ENCODE data around the gene SHC3. TPM values are rescaled to one million over a fixed set of nuclear protein-coding genes. Genes with fewer than 3 reads are reported as not detected.

Gene SHC3
- total RNA-seq, 3 donors from 2014 or later (not counting 1 experiment from before 2014, with no cell fraction given): 0.02 to 0.09 (median 0.08) TPM

DNA sequence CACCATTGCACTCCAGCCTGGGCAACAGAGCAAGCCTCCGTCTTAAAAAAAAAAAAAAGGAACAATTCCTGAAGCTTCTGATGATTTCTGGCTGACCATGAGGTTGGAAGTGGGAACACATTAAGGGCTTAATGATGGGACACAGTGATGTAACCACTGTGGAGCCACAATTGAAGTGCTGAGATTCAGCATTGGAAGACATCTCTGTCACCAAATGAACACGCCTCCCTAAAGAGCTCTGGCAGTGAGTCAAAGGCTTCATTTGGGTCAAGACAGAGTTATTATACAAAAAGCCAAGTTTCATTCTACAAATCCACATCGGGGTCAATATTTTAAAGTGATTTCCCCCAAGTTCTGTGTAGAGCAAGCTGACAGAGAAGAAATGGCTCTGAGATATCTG, 191.8 kb downstream of the SHC3 start:
- Histone ChIP-seq H3K4me3 (ENCODE audit: low read length) (no peak overlapping the region), H3K27ac (ENCODE audit: low read length) (no peak overlapping the region), H3K27me3 (ENCODE audit: control insufficient read depth, insufficient read depth, low read length) (no peaks in the 10 kb centered on the region), H3K9me3 (ENCODE audit: control insufficient read depth, insufficient read depth, low read length) (no peaks in the 10 kb centered on the region), H3K4me1 (ENCODE audit: control insufficient read depth, insufficient read depth, low read length) (no peaks in the 10 kb centered on the region), H3K36me3 (ENCODE audit: control insufficient read depth, insufficient read depth, low read length) (no peaks in the 10 kb centered on the region)
- no peak for ATAC-seq
- no peak for DNase-seq
- H3K9me3 Mint-ChIP-seq: no peaks in the 10 kb centered on the region
- peaks cover 26 to 42% of the 10 kb centered on the region in 2 donors for H3K27me3 Mint-ChIP-seq (ENCODE audit: low read depth in 2 of 2)
- no peak overlapping the region for H3K4me3 Mint-ChIP-seq
- no peaks in the 10 kb centered on the region for H3K36me3 Mint-ChIP-seq
- no peak overlapping the region for H3K27ac Mint-ChIP-seq
- intact Hi-C loops (cut with micrococcal nuclease): no loop called here
- 91% methylated on average over 3 of the region's 3 CpGs for WGBS (ENCODE audit: insufficient coverage)
- TF ChIP-seq, protein P1, sequence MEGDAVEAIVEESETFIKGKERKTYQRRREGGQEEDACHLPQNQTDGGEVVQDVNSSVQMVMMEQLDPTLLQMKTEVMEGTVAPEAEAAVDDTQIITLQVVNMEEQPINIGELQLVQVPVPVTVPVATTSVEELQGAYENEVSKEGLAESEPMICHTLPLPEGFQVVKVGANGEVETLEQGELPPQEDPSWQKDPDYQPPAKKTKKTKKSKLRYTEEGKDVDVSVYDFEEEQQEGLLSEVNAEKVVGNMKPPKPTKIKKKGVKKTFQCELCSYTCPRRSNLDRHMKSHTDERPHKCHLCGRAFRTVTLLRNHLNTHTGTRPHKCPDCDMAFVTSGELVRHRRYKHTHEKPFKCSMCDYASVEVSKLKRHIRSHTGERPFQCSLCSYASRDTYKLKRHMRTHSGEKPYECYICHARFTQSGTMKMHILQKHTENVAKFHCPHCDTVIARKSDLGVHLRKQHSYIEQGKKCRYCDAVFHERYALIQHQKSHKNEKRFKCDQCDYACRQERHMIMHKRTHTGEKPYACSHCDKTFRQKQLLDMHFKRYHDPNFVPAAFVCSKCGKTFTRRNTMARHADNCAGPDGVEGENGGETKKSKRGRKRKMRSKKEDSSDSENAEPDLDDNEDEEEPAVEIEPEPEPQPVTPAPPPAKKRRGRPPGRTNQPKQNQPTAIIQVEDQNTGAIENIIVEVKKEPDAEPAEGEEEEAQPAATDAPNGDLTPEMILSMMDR (IDR thresholded peaks at IDR 0.05): no peak
- no peaks in the 10 kb centered on the region for H3K4me1 Mint-ChIP-seq

DNA sequence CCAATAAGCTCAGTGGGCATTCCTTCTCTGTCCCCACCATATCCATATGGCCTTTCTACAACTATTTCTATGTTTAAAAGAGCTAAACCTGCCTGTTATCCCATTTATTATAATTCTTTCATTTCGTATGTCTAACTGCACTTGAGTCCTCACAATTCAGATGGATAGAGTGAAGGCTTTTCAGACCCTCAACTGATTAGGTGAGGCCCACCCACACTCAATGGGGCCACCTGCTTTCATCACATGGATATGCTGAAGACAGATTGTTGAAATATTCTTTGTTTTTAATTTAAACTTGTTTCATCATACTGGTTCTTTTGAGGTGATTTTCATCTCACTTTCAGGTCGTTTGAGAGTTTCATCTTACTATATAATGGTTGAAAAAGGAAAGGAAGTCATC, 193.0 kb downstream of the SHC3 start:
- 65% methylated on average over 2 of the region's 2 CpGs for WGBS (ENCODE audit: insufficient coverage)
- Mint-ChIP-seq H3K27me3 (ENCODE audit: low read depth in 2 of 2) (peaks cover 25 to 40% of the 10 kb centered on the region in 2 donors), H3K9me3 (no peaks in the 10 kb centered on the region), H3K4me1 (no peaks in the 10 kb centered on the region), H3K4me3 (no peak overlapping the region), H3K36me3 (no peaks in the 10 kb centered on the region), H3K27ac (no peak overlapping the region)
- DNase-seq: no peak
- TF ChIP-seq, protein P1 (IDR thresholded peaks at IDR 0.05): no peak
- no peak overlapping the region for H3K27ac ChIP-seq (ENCODE audit: low read length)
- no peaks in the 10 kb centered on the region for H3K4me1 ChIP-seq (ENCODE audit: control insufficient read depth, insufficient read depth, low read length)
- ATAC-seq: no peak
- H3K27me3 ChIP-seq (ENCODE audit: control insufficient read depth, insufficient read depth, low read length): no peaks in the 10 kb centered on the region
- intact Hi-C loops (cut with micrococcal nuclease): no loop called here
- H3K9me3 ChIP-seq (ENCODE audit: control insufficient read depth, insufficient read depth, low read length): no peaks in the 10 kb centered on the region
- no peaks in the 10 kb centered on the region for H3K36me3 ChIP-seq (ENCODE audit: control insufficient read depth, insufficient read depth, low read length)
- H3K4me3 ChIP-seq (ENCODE audit: low read length): no peak overlapping the region

DNA sequence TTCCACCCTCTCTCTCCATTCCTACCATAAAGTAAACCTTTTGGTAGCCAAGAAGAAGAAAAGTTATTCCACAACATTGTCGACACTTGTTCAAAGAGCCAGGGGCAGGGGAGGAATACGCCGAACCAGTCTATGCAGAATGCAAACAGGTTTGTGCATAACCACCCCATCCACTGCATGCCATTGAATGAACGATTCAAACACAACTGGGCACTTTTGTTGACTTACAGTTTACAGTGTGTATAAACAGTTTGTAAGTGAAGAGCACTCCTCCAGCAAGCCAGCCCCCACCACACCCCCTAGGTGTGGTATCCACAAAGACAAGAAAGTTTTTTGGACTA, 194.1 kb downstream of the SHC3 start:
- no peak overlapping the region for H3K27ac ChIP-seq (ENCODE audit: low read length)
- H3K9me3 ChIP-seq (ENCODE audit: control insufficient read depth, insufficient read depth, low read length): no peaks in the 10 kb centered on the region
- intact Hi-C loops (cut with micrococcal nuclease): no loop called here
- ATAC-seq: no peak
- no peaks in the 10 kb centered on the region for H3K36me3 Mint-ChIP-seq
- no peak overlapping the region for H3K27ac Mint-ChIP-seq
- no peaks in the 10 kb centered on the region for H3K27me3 ChIP-seq (ENCODE audit: control insufficient read depth, insufficient read depth, low read length)
- no peaks in the 10 kb centered on the region for H3K4me1 ChIP-seq (ENCODE audit: control insufficient read depth, insufficient read depth, low read length)
- 76% methylated on average over 3 of the region's 4 CpGs for WGBS (ENCODE audit: insufficient coverage)
- H3K4me1 Mint-ChIP-seq: no peaks in the 10 kb centered on the region
- no peak for DNase-seq
- H3K4me3 Mint-ChIP-seq: no peak overlapping the region
- no peak overlapping the region for H3K4me3 ChIP-seq (ENCODE audit: low read length)
- no peaks in the 10 kb centered on the region for H3K36me3 ChIP-seq (ENCODE audit: control insufficient read depth, insufficient read depth, low read length)
- no peaks in the 10 kb centered on the region for H3K9me3 Mint-ChIP-seq
- H3K27me3 Mint-ChIP-seq (ENCODE audit: low read depth in 2 of 2): peaks cover 17 to 29% of the 10 kb centered on the region in 2 donors
- TF ChIP-seq, protein P1 (IDR thresholded peaks at IDR 0.05): no peak

DNA sequence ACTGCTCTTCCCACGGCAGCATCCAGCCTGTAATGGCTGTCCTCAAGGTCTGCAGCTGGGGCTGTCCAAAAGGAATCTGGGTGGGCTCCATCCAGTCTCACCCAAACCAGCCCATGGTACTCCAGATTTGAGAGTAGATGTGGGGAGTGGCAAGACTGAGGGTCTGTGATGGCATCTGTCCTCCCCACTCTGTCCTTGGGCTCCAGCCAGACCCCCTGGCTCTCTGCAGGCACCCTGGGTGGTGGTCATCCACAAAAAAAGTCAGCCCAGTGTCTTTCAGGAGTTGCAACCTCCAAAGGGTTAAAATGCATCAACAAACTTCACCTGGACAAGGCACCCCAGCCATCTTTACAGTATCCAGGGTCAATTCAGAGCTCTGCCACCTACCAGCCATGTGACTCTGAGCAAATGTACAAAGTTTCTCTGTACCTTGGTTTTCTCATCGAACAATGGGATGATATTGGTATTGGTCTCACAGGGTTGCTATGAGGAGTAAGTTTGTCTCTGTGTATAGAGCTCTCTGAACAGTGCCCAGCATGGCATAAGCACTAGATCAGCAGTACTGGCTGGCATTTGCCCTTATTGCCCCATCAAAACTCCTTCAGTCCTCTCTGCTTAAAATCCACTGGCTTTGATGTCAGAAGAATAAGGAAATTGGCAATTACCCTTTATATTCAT, 194.6 kb downstream of the SHC3 start:
- no peaks in the 10 kb centered on the region for H3K27me3 ChIP-seq (ENCODE audit: control insufficient read depth, insufficient read depth, low read length)
- no peaks in the 10 kb centered on the region for H3K9me3 Mint-ChIP-seq
- ATAC-seq (no peak), DNase-seq (no peak)
- H3K9me3 ChIP-seq (ENCODE audit: control insufficient read depth, insufficient read depth, low read length): no peaks in the 10 kb centered on the region
- no peak overlapping the region for H3K4me3 Mint-ChIP-seq
- TF ChIP-seq, protein P1 (IDR thresholded peaks at IDR 0.05): no peak
- intact Hi-C loops (cut with micrococcal nuclease): no loop called here
- H3K27me3 Mint-ChIP-seq (ENCODE audit: low read depth in 2 of 2): peaks cover 13 to 24% of the 10 kb centered on the region in 2 donors
- no peak overlapping the region for H3K27ac Mint-ChIP-seq
- no peaks in the 10 kb centered on the region for H3K4me1 Mint-ChIP-seq
- H3K4me1 ChIP-seq (ENCODE audit: control insufficient read depth, insufficient read depth, low read length): no peaks in the 10 kb centered on the region
- H3K4me3 ChIP-seq (ENCODE audit: low read length): no peak overlapping the region
- 88% methylated on average over 2 of the region's 2 CpGs for WGBS (ENCODE audit: insufficient coverage)
- H3K36me3 Mint-ChIP-seq: no peaks in the 10 kb centered on the region
- no peaks in the 10 kb centered on the region for H3K36me3 ChIP-seq (ENCODE audit: control insufficient read depth, insufficient read depth, low read length)
- no peak overlapping the region for H3K27ac ChIP-seq (ENCODE audit: low read length)

Data from natural killer cell (primary cell).